HEK293 (cell line): ENCODE measurements around the gene R3HDM4.
"Not testable (repeated sequence)": the region's sequence is repeated elsewhere in the genome, so short reads cannot be mapped to it uniquely, and the experiment has no call there.

Source experiments
- CTCF ChIA-PET: fragments of 350-600 bp; formaldehyde crosslinking; extraction: SDS; loops from one replicate; lab custom pipeline; 2021; ENCODE audit warnings: antibody characterized with exemption; lab: Yijun Ruan, JAX
- POLR2A ChIA-PET: fragments of 300-600 bp; formaldehyde crosslinking; extraction: SDS; loops from one replicate; lab custom pipeline; 2020; ENCODE audit warnings: antibody characterized with exemption, inconsistent platforms; lab: Yijun Ruan, JAX
- H3K27ac ChIP-seq: fragments of 200-500 bp; sonication (Bioruptor generic); 2 replicates; pipeline ENCODE4 v1.5.1; 2014; ENCODE audit warnings: low read depth, low read length, control low read depth, inconsistent platforms; ENCODE audit errors: extremely low read depth
- H3K36me3 ChIP-seq, 2 experiments: fragments of 200-500 bp in 1 of 2; sonication (Bioruptor generic) in 1 of 2; 1 replicate in 1 of 2; 2 replicates in 1 of 2; pipeline ENCODE4 v1.5.1; 2014 to 2017; ENCODE audit warnings: inconsistent platforms in 2 of 2, low read length in 2 of 2; ENCODE audit not compliant: control insufficient read depth in 2 of 2, insufficient read depth in 1 of 2
- H3K4me1 ChIP-seq: fragments of 200-500 bp; sonication (Bioruptor generic); 2 replicates; pipeline ENCODE4 v1.5.1; 2014; ENCODE audit warnings: mild to moderate bottlenecking, low read length, inconsistent platforms; ENCODE audit not compliant: control insufficient read depth, insufficient read depth
- H3K4me3 ChIP-seq: 2 replicates; pipeline ENCODE4 v1.5.1; 2011; ENCODE audit warnings: low read depth, mild to moderate bottlenecking, control low read depth, low read length, moderate library complexity
- H3K9me3 ChIP-seq: fragments of 200-500 bp; sonication (Bioruptor generic); 2 replicates; pipeline ENCODE4 v1.5.1; 2014; ENCODE audit warnings: low read depth, low read length, inconsistent platforms; ENCODE audit not compliant: control insufficient read depth, insufficient read depth
- MZF1 ChIP-seq: fragments of 450-650 bp; formaldehyde crosslinking; IDR thresholded peaks from 2 replicates; pipeline ENCODE4 v1.5.1; 2017; ENCODE audit warnings: missing biosample characterization, missing genetic modification characterization, borderline replicate concordance
- SCRT1 ChIP-seq: fragments of 450-650 bp; formaldehyde crosslinking; IDR thresholded peaks from 2 replicates; pipeline ENCODE4 v1.5.1; 2016; ENCODE audit warnings: missing biosample characterization, missing genetic modification characterization, borderline replicate concordance
- ZNF133 ChIP-seq: fragments of 450-650 bp; formaldehyde crosslinking; IDR thresholded peaks from 2 replicates; pipeline ENCODE4 v1.5.1; 2016; ENCODE audit warnings: missing biosample characterization, missing genetic modification characterization
- ZNF174 ChIP-seq: fragments of 450-650 bp; formaldehyde crosslinking; IDR thresholded peaks from 2 replicates; pipeline ENCODE4 v1.5.0; 2017; ENCODE audit warnings: missing biosample characterization, mild to moderate bottlenecking, missing genetic modification characterization
- ZNF23 ChIP-seq: fragments of 450-650 bp; formaldehyde crosslinking; IDR thresholded peaks from 2 replicates; pipeline ENCODE4 v1.5.1; 2016; ENCODE audit warnings: missing biosample characterization, missing genetic modification characterization, borderline replicate concordance
- ZNF449 ChIP-seq: fragments of 450-650 bp; formaldehyde crosslinking; IDR thresholded peaks from 2 replicates; pipeline ENCODE4 v1.5.1; 2017; ENCODE audit warnings: missing biosample characterization, mild to moderate bottlenecking, missing genetic modification characterization, moderate library complexity
- ZNF548 ChIP-seq: fragments of 450-650 bp; formaldehyde crosslinking; IDR thresholded peaks from 2 replicates; pipeline ENCODE4 v1.5.1; 2016; ENCODE audit warnings: missing biosample characterization, missing genetic modification characterization
- ZNF585B ChIP-seq: fragments of 450-650 bp; formaldehyde crosslinking; IDR thresholded peaks from 2 replicates; pipeline ENCODE4 v1.5.1; 2016; ENCODE audit warnings: missing biosample characterization, missing genetic modification characterization
- ZNF654 ChIP-seq: fragments of 450-650 bp; formaldehyde crosslinking; IDR thresholded peaks from 2 replicates; pipeline ENCODE4 v1.5.1; 2016; ENCODE audit warnings: low read depth, missing biosample characterization, missing genetic modification characterization
- TF ChIP-seq, protein P1 (sequence below): fragments of 450-650 bp; formaldehyde crosslinking; conservative IDR thresholded peaks from 2 replicates; pipeline ENCODE4 v1.5.1; 2016; ENCODE audit warnings: low read depth, missing biosample characterization, missing genetic modification characterization
- TF ChIP-seq, protein P2 (sequence below): fragments of 450-650 bp; formaldehyde crosslinking; IDR thresholded peaks from 2 replicates; pipeline ENCODE4 v1.5.1; 2017; ENCODE audit warnings: missing biosample characterization, missing genetic modification characterization

The R3HDM4 gene

GRCh38 chr19:891421-892200, 21.4 kb downstream of the R3HDM4 start:
- TF ChIP-seq SCRT1, result peak; percentile 75
- TF ChIP-seq, all 188 proteins: peak for 1; not testable (repeated sequence) for 187
- H3K36me3 ChIP-seq, result peaks cover 4 to 34% of the 10 kb centered on the region in 2 experiments; a peak in 2 of 3 replicates
- H3K4me1 ChIP-seq, H3K9me3 ChIP-seq, CTCF ChIA-PET: not testable (repeated sequence)
- peak overlapping the region; percentile 60; the same call in 1 of the 2 replicates for H3K27ac ChIP-seq
- peak overlapping the region; percentile 91 for H3K4me3 ChIP-seq
- POLR2A ChIA-PET, result interaction anchor here (1.9 kb wide), 1 partner anchor 18 kb away, joined by 6 read pairs; no protein-coding TSS in a partner anchor

- ChIA-PET POLR2A (no interaction called here), CTCF (no interaction called here)
- Histone ChIP-seq H3K27ac (no peak overlapping the region), H3K4me1 (no peaks in the 10 kb centered on the region), H3K4me3 (no peak overlapping the region), H3K9me3 (no peaks in the 10 kb centered on the region), H3K36me3 (peaks cover 4 to 41% of the 10 kb centered on the region in 2 experiments; a peak in 2 of 3 replicates)
- TF ChIP-seq, protein P1, sequence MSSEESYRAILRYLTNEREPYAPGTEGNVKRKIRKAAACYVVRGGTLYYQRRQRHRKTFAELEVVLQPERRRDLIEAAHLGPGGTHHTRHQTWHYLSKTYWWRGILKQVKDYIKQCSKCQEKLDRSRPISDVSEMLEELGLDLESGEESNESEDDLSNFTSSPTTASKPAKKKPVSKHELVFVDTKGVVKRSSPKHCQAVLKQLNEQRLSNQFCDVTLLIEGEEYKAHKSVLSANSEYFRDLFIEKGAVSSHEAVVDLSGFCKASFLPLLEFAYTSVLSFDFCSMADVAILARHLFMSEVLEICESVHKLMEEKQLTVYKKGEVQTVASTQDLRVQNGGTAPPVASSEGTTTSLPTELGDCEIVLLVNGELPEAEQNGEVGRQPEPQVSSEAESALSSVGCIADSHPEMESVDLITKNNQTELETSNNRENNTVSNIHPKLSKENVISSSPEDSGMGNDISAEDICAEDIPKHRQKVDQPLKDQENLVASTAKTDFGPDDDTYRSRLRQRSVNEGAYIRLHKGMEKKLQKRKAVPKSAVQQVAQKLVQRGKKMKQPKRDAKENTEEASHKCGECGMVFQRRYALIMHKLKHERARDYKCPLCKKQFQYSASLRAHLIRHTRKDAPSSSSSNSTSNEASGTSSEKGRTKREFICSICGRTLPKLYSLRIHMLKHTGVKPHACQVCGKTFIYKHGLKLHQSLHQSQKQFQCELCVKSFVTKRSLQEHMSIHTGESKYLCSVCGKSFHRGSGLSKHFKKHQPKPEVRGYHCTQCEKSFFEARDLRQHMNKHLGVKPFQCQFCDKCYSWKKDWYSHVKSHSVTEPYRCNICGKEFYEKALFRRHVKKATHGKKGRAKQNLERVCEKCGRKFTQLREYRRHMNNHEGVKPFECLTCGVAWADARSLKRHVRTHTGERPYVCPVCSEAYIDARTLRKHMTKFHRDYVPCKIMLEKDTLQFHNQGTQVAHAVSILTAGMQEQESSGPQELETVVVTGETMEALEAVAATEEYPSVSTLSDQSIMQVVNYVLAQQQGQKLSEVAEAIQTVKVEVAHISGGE (tag by site-specific recombination), result no peak
- TF ChIP-seq, all 188 proteins: peak for 0
These were observed 22.2 kb downstream of the R3HDM4 start for GRCh38 chr19:890831-891230.

DNA sequence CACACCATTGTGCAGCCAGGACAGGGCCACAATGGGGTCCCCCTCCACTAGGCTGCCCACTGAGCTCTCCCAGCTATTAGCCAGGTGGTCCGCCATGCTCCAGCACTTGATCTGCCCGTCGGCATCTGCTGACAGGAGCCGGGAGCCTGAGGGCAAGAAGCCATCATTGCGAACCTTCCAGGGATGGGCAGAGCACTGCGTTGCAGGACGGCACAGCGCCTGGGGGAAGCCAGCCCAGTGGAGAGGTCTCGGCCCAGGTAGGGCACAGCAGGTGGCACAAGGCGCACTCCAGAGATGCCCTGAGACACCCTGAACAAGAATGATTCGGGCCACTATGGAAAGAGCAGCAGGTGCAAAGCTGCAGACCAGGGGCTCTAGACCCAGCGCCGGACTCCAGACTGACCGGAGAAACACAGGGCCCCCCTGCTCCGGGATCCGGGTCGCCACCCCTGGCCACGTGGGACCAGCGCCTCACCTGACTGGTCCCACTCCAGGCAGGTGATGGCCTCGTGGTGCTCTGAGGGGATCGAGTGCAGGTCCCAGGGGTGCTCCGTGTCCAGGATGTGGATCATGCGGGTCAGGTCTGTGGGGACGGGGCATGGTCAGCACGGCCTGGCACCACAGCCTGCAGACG, 23.2 kb downstream of the R3HDM4 start:
- H3K27ac ChIP-seq, result no peak overlapping the region
- POLR2A ChIA-PET, result interaction anchor here (0.6 kb wide), 1 partner anchor 226 kb away, joined by 3 read pairs; no protein-coding TSS in a partner anchor
- H3K4me3 ChIP-seq, result no peak overlapping the region
- peaks cover 4 to 52% of the 10 kb centered on the region in 2 experiments; a peak in 2 of 3 replicates for H3K36me3 ChIP-seq
- H3K4me1 ChIP-seq, result no peaks in the 10 kb centered on the region
- CTCF ChIA-PET, result no interaction called here
- no peaks in the 10 kb centered on the region for H3K9me3 ChIP-seq
- TF ChIP-seq ZNF654 (tag by site-specific recombination), result no peak
- TF ChIP-seq ZNF23, result no peak
- TF ChIP-seq ZNF449 (tag by site-specific recombination), result no peak
- TF ChIP-seq, protein P2, sequence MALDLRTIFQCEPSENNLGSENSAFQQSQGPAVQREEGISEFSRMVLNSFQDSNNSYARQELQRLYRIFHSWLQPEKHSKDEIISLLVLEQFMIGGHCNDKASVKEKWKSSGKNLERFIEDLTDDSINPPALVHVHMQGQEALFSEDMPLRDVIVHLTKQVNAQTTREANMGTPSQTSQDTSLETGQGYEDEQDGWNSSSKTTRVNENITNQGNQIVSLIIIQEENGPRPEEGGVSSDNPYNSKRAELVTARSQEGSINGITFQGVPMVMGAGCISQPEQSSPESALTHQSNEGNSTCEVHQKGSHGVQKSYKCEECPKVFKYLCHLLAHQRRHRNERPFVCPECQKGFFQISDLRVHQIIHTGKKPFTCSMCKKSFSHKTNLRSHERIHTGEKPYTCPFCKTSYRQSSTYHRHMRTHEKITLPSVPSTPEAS (tag by site-specific recombination), result no peak
- no peak for TF ChIP-seq ZNF585B
- TF ChIP-seq MZF1, result no peak
- TF ChIP-seq ZNF548 (tag by site-specific recombination), result no peak
- TF ChIP-seq ZNF174 (tag by site-specific recombination), result no peak
- TF ChIP-seq ZNF133 (tag by site-specific recombination), result no peak
